GM12892 (cell line): ENCODE data around the gene TTC33.

Experiments used
- POLR2A ChIP-seq: IDR thresholded peaks from 2 replicates; pipeline ENCODE4 v1.6.1; 2011; ENCODE audit warnings: low read depth, low read length, control low read depth
- POLR2AphosphoS5 ChIP-seq: IDR thresholded peaks from 2 replicates; pipeline ENCODE4 v1.6.1; 2011; ENCODE audit warnings: low read depth, low read length, control low read depth

- TF ChIP-seq POLR2AphosphoS5 (no peak), POLR2A (no peak)
Measured at GRCh38 chr5:40503439-40503838, 252.3 kb downstream of the TTC33 start.
